Transverse colon (tissue), 4 donors: ENCODE results near the gene ZNF430. TPM values are rescaled to one million over a fixed set of nuclear protein-coding genes. Genes with fewer than 3 reads are reported as not detected.

Experiments
- DNase-seq: peaks from one replicate; pipeline ENCODE4 v3.0.0-alpha.2; 2019
- H3K27ac ChIP-seq, 4 donors: fragments of 200-600 bp; sonication (generic); 2 replicates each; pipeline ENCODE4 v1.5.1; 2016 to 2018; ENCODE audit warnings: inconsistent platforms in 4 of 4
- H3K27me3 ChIP-seq: fragments of 200-600 bp; sonication (generic); 2 replicates; pipeline ENCODE4 v1.5.1; 2017; ENCODE audit warnings: inconsistent platforms
- H3K36me3 ChIP-seq, 4 donors: fragments of 200-600 bp; sonication (generic); 2 replicates each; pipeline ENCODE4 v1.5.1; 2017 to 2019; ENCODE audit warnings: inconsistent platforms in 4 of 4
- H3K4me1 ChIP-seq, 4 donors: fragments of 200-600 bp; sonication (generic); 2 replicates each; pipeline ENCODE4 v1.5.1; 2017 to 2020; ENCODE audit warnings: inconsistent platforms in 4 of 4
- H3K4me3 ChIP-seq, 4 donors: fragments of 200-600 bp; sonication (generic); 1 replicate in 1 of 4; 2 replicates in 3 of 4; pipeline versions ENCODE4 v1.5.1 to v1.6.1; 2017 to 2019; ENCODE audit warnings: inconsistent platforms in 4 of 4
- H3K9me3 ChIP-seq, 2 donors: fragments of 200-600 bp; sonication (generic); 2 replicates each; pipeline ENCODE4 v1.5.1; 2017 to 2019; ENCODE audit warnings: inconsistent platforms in 2 of 2
- CTCF ChIP-seq, 5 experiments: fragments of 200-600 bp in 3 of 5; fragments of 450-650 bp in 2 of 5; sonication (generic) in 3 of 5; IDR thresholded peaks; 1 replicate in 2 of 5; 2 replicates in 3 of 5; pipeline ENCODE4 v1.5.1; 2016 to 2017; ENCODE audit warnings: antibody characterized with exemption in 5 of 5, inconsistent platforms in 3 of 5, mild to moderate bottlenecking in 2 of 5, moderate library complexity in 1 of 5
- EP300 ChIP-seq: sonication (generic); formaldehyde crosslinking; IDR thresholded peaks from one replicate; pipeline ENCODE4 v1.6.1; 2017; ENCODE audit warnings: antibody characterized with exemption, low read depth
- POLR2A ChIP-seq: fragments of 450-650 bp; IDR thresholded peaks from one replicate; pipeline ENCODE4 v1.6.1; 2016; ENCODE audit warnings: antibody characterized with exemption, mild to moderate bottlenecking, moderate library complexity
- POLR2AphosphoS5 ChIP-seq, 3 donors: sonication (generic); formaldehyde crosslinking; IDR thresholded peaks; one replicate each; pipeline ENCODE4 v1.6.1; 2016; ENCODE audit warnings: antibody characterized with exemption in 3 of 3
- WGBS, 2 donors: methylation state at CpG; one replicate each; pipeline ENCODE4 v1.1.5; 2018; ENCODE audit warnings: low coverage in 1 of 2; 5-methylcytosine and 5-hydroxymethylcytosine counted together
- in situ Hi-C, 4 donors: fragments of 200-750 bp; cut with MboI; loops; one replicate each; pipeline versions ENCODE4 v1.15.0 to v1.15.1; 2017; ENCODE audit warnings: low sequenced_read_pairs in 3 of 4, low pct_ligation_motif_present in 1 of 4, low pct_unique_long_range_greater_than_20kb in 1 of 4
- intact Hi-C: fragments of 100-400 bp; cut with DNase I; formaldehyde crosslinking; loops from one replicate; pipeline ENCODE4 v1.15.1; 2023; ENCODE audit warnings: low total_unique reads
- small RNA-seq, 4 donors: library from RNA; depleted of rRNA; stranded (forward); fragments of <200 nt; gene quantifications; one replicate each; pipeline ENCODE3, GENCODE V24; 2016
- total RNA-seq, 4 donors: library from RNA; depleted of rRNA; stranded (reverse); fragments of >200 nt; gene quantifications; one replicate each; pipeline ENCODE4 v1.1.0, GENCODE V29; 2016

ZNF430 gene
- total RNA-seq, 4 donors from 2014 or later, result 2.2 to 8.3 (median 4.3) TPM

- TF ChIP-seq POLR2A (no peak), EP300 (no peak), CTCF (IDR thresholded peaks at IDR 0.05) (no peak), POLR2AphosphoS5 (IDR thresholded peaks at IDR 0.05) (no peak)
- in situ Hi-C loops, result loop anchor here in 1 of 4 donors (10.0 kb wide), 1 partner anchor 57 kb away; no protein-coding TSS in a partner anchor
- Histone ChIP-seq H3K27ac (no peak overlapping the region), H3K4me1 (no peaks in the 10 kb centered on the region), H3K9me3 (no peaks in the 10 kb centered on the region), H3K4me3 (no peak overlapping the region), H3K27me3 (no peaks in the 10 kb centered on the region), H3K36me3 (no peaks in the 10 kb centered on the region)
- DNase-seq, result no peak
- intact Hi-C loops, result no loop called here
- WGBS, 2 donors, result 87 to 91% methylated on average over 2 of the region's 2 CpGs
Observed at GRCh38 chr19:21098291-21098690, 77.8 kb downstream of the ZNF430 start.

DNA sequence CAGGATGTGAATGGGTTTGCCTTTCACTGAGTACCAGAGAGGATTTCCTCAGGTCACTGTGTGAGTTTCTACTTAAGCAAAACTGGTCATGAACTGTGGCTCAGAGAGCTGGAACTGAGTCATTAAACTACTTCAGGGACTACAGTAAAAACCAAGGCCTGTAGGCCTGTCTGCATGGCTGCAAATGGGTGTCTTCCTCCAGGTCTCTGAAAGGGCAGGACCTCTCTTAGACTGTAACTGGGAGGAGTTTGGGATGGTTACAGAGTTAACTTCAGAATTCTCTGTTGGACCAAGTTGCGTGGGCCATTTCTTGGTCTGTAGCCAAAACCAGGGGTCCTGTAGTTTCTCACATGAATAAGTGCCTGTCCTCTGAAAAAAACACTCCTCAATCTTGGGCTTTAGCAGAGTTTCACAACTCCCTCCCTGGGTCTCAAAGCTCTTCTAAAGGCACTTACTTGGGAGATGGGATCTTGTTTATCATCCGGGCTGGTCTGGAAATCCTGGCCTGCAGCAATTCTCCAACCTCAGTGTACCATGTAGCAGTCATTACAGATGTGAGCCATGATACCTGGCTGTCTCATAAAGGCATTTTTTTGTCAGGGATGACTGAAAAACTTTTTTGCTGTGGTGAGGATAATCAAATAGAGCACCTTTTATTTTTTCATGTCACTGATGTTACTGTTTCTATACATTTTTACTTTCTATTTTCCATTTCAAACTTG is 81.2 kb downstream of the ZNF430 start:
- Histone ChIP-seq H3K4me3 (no peak overlapping the region), H3K27me3 (no peaks in the 10 kb centered on the region), H3K4me1 (no peaks in the 10 kb centered on the region), H3K27ac (no peak overlapping the region), H3K9me3 (no peaks in the 10 kb centered on the region), H3K36me3 (peaks cover 0 to 12% (median 3%) of the 10 kb centered on the region in 4 donors)
- DNase-seq, result no peak
- in situ Hi-C loops (no loop called here), intact Hi-C loops (no loop called here)
- 80 to 85% methylated on average over 1 to 2 of the region's 2 CpGs for WGBS, 2 donors
- TF ChIP-seq POLR2A (no peak), CTCF (IDR thresholded peaks at IDR 0.05) (no peak), EP300 (no peak), POLR2AphosphoS5 (IDR thresholded peaks at IDR 0.05) (no peak)

DNA sequence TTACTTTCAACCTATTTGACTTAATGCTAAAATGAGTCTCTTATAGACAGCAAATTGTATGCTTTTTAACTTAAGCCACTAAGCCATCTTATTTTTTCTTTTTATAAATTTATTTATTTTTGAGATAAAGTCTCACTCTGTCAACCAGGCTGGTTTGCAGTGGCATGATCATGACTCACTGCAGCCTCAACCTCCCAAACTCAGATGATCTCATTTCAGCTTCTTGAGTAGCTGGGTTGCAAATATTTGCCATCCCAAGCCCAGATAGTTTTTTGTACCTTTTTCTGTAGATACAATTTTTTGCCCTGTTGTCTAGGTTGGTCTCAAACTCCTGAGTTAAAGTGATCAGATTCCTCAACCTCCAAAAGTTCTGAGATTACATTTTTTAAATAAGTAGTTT is 88.7 kb downstream of the ZNF430 start:
- in situ Hi-C loops (no loop called here), intact Hi-C loops (no loop called here)
- DNase-seq, result no peak
- peaks cover 6 to 7% of the 10 kb centered on the region in 2 donors for H3K9me3 ChIP-seq
- H3K36me3 ChIP-seq, result peaks cover 0 to 15% (median 4%) of the 10 kb centered on the region in 4 donors
- H3K4me3 ChIP-seq, result no peak overlapping the region
- TF ChIP-seq POLR2A (no peak), EP300 (no peak), POLR2AphosphoS5 (IDR thresholded peaks at IDR 0.05) (no peak), CTCF (IDR thresholded peaks at IDR 0.05) (no peak)
- no peaks in the 10 kb centered on the region for H3K27me3 ChIP-seq
- no peak overlapping the region for H3K27ac ChIP-seq
- no peaks in the 10 kb centered on the region for H3K4me1 ChIP-seq

Small RNAs within 50 kb of the gene (small RNA-seq; reads per million reads assigned to genes)
- gene AC008739.3, result 0 reads per million in 4 donors

Other genes with a start within 250 kb of the ZNF430 start
- gene ZNF66, start 244.4 kb upstream of the ZNF430 start, total RNA-seq, result 1 to 10 TPM; 4.1 to 7.3 (median 6.7) TPM
- 1 to 10 TPM; 2.8 to 9.7 (median 7.2) TPM for gene ZNF85, start 97.4 kb upstream of the ZNF430 start, total RNA-seq
- gene ZNF714, start 61.5 kb downstream of the ZNF430 start, total RNA-seq, result 10 to 100 TPM in 2 of 4 donors, 1 to 10 TPM in 2; 4.1 to 19.5 (median 11.6) TPM
- 10 to 100 TPM in 3 of 4 donors, 1 to 10 TPM in 1; 7.4 to 18.0 (median 17.4) TPM for gene ZNF431, start 121.4 kb downstream of the ZNF430 start, total RNA-seq